Osteoblast (primary cell): ENCODE measurements around the gene BANF1. TPM values are rescaled to one million over a fixed set of nuclear protein-coding genes. Genes with fewer than 3 reads are reported as not detected.

Experiments used
- DNase-seq: peaks from one replicate; pipeline ENCODE4 v3.0.0; 2011; ENCODE audit warnings: low spot score, mixed read lengths; ENCODE audit not compliant: insufficient read length; ENCODE audit errors: missing footprints
- H2AFZ ChIP-seq: 2 replicates; pipeline ENCODE4 v1.6.0; 2011; ENCODE audit warnings: mild to moderate bottlenecking, low read length
- H3K27ac ChIP-seq: 2 replicates; pipeline ENCODE4 v1.5.1; 2011; ENCODE audit warnings: mild to moderate bottlenecking, low read depth, low read length, moderate library complexity
- H3K27me3 ChIP-seq: 2 replicates; pipeline ENCODE4 v1.6.0; 2012; ENCODE audit warnings: mild to moderate bottlenecking, control low read depth, inconsistent platforms, low read length, moderate library complexity; ENCODE audit not compliant: insufficient read depth
- H3K36me3 ChIP-seq: 2 replicates; pipeline ENCODE4 v1.5.1; 2011; ENCODE audit warnings: mild to moderate bottlenecking, low read length, control low read depth, moderate library complexity; ENCODE audit not compliant: insufficient read depth
- H3K4me1 ChIP-seq: 2 replicates; pipeline ENCODE4 v1.5.1; 2011; ENCODE audit warnings: mild to moderate bottlenecking, low read length, control low read depth, moderate library complexity; ENCODE audit not compliant: insufficient read depth
- H3K4me2 ChIP-seq: 2 replicates; pipeline ENCODE4 v1.6.0; 2011; ENCODE audit warnings: mild to moderate bottlenecking, low read length; ENCODE audit not compliant: insufficient read depth
- H3K4me3 ChIP-seq: fragments of 200-600 bp; sonication (generic); 3 replicates; pipeline ENCODE4 v1.5.1; 2012; ENCODE audit warnings: mild to moderate bottlenecking, low read length, inconsistent platforms; ENCODE audit not compliant: insufficient read depth
- H3K79me2 ChIP-seq: 2 replicates; pipeline ENCODE4 v1.6.0; 2012; ENCODE audit warnings: mild to moderate bottlenecking, low read length, control low read depth, inconsistent platforms; ENCODE audit not compliant: insufficient read depth
- H3K9me3 ChIP-seq: 2 replicates; pipeline ENCODE4 v1.5.1; 2011; ENCODE audit warnings: low read depth, low read length, control low read depth
- H4K20me1 ChIP-seq: 2 replicates; pipeline ENCODE4 v1.6.0; 2012; ENCODE audit warnings: mild to moderate bottlenecking, low read length, control low read depth; ENCODE audit not compliant: insufficient read depth
- total RNA-seq: library from RNA; depleted of rRNA; stranded (reverse); fragments of >200 nt; gene quantifications from 2 replicates; pipeline ENCODE4 v1.2.3, GENCODE V29; 2012
- TF ChIP-seq, protein P1 (sequence below): IDR thresholded peaks from 2 replicates; pipeline ENCODE4 v1.5.1; 2011; ENCODE audit warnings: mild to moderate bottlenecking, low read depth, low read length, moderate library complexity; ENCODE audit errors: extremely low read depth

The BANF1 gene
- total RNA-seq, 1 donor = 14.5 TPM

GRCh38 chr11:65979261-65979759 is 23.0 kb upstream of the BANF1 start:
- no peak overlapping the region for H2AFZ ChIP-seq
- no peak overlapping the region for H3K4me3 ChIP-seq
- H4K20me1 ChIP-seq = no peaks in the 10 kb centered on the region
- peak; percentile 18 for DNase-seq
- no peaks in the 10 kb centered on the region for H3K27me3 ChIP-seq
- no peaks in the 10 kb centered on the region for H3K79me2 ChIP-seq
- no peak overlapping the region for H3K4me2 ChIP-seq
- H3K36me3 ChIP-seq = peaks cover 43% of the 10 kb centered on the region
- H3K4me1 ChIP-seq = no peaks in the 10 kb centered on the region
- TF ChIP-seq, protein P1, sequence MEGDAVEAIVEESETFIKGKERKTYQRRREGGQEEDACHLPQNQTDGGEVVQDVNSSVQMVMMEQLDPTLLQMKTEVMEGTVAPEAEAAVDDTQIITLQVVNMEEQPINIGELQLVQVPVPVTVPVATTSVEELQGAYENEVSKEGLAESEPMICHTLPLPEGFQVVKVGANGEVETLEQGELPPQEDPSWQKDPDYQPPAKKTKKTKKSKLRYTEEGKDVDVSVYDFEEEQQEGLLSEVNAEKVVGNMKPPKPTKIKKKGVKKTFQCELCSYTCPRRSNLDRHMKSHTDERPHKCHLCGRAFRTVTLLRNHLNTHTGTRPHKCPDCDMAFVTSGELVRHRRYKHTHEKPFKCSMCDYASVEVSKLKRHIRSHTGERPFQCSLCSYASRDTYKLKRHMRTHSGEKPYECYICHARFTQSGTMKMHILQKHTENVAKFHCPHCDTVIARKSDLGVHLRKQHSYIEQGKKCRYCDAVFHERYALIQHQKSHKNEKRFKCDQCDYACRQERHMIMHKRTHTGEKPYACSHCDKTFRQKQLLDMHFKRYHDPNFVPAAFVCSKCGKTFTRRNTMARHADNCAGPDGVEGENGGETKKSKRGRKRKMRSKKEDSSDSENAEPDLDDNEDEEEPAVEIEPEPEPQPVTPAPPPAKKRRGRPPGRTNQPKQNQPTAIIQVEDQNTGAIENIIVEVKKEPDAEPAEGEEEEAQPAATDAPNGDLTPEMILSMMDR = no peak
- no peaks in the 10 kb centered on the region for H3K9me3 ChIP-seq
- no peak overlapping the region for H3K27ac ChIP-seq

- Histone ChIP-seq H3K4me2 (no peak overlapping the region), H4K20me1 (no peaks in the 10 kb centered on the region), H2AFZ (no peak overlapping the region), H3K36me3 (peaks cover 35% of the 10 kb centered on the region), H3K9me3 (no peaks in the 10 kb centered on the region), H3K27me3 (no peaks in the 10 kb centered on the region), H3K79me2 (no peaks in the 10 kb centered on the region), H3K4me3 (no peak overlapping the region), H3K4me1 (no peaks in the 10 kb centered on the region), H3K27ac (no peak overlapping the region)
- TF ChIP-seq, protein P1 = no peak
- DNase-seq = peak; percentile 59
These were observed 21.1 kb upstream of the BANF1 start for GRCh38 chr11:65981101-65981740.

- peak; percentile 54 for DNase-seq
- H2AFZ ChIP-seq = no peak overlapping the region
- no peak overlapping the region for H3K4me3 ChIP-seq
- H3K79me2 ChIP-seq = no peaks in the 10 kb centered on the region
- TF ChIP-seq, protein P1 = no peak
- H3K27ac ChIP-seq = no peak overlapping the region
- no peaks in the 10 kb centered on the region for H3K9me3 ChIP-seq
- H3K36me3 ChIP-seq = peaks cover 25% of the 10 kb centered on the region
- no peaks in the 10 kb centered on the region for H3K4me1 ChIP-seq
- no peak overlapping the region for H3K4me2 ChIP-seq
- no peaks in the 10 kb centered on the region for H3K27me3 ChIP-seq
- H4K20me1 ChIP-seq = no peaks in the 10 kb centered on the region
These were observed 20.1 kb upstream of the BANF1 start for GRCh38 chr11:65981972-65982823.
